NCI-H1436 (cell line): Measurements from ENCODE around the gene HMGCL.
"Not testable (repeated sequence)": the region's sequence is repeated elsewhere in the genome, so short reads cannot be mapped to it uniquely, and the experiment has no call there.

ENCODE experiments used
- DNase-seq: peaks from one replicate; lab custom pipeline; 2025; lab: John Stamatoyannopoulos, UW

Gene HMGCL

DNA sequence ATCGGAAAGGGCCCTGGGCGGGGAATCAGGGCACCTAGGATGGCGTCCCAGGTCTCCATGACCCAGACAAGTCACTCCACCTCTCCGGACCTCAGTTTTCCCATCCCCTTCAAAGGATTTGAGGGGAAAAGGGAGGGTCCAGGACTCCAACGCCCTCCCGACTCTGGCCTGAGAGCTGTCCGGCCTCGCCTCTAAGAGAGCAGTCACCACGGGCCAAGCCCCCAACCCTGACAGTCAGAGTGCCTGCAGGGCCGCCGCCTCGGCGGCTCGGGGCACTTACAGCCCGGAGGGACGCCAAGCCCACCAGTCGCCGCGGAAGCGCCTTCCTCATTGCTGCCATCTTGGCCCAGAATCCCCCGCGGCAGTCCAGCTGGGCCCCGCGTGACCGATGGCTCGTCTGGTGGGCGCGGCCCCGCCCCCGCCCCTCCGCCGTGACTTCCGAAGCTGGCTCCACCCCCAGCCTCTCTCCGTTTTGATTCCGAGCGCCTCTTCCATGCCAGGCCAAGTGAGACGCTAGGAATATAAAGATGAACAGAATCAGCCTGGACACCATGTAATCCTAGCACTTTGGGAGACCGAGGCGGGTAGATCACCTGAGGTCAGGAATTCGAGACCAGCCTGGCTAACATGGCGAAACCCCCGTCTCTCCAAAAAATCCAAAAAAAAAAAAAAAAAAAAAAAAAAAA lies at the start of gene HMGCL:
TSS of gene HMGCL (minus strand) at position 354 of the 686 bp plus-strand sequence. CDS start at position 340, 14 bp downstream.
- peak; percentile 86 for DNase-seq

DNA sequence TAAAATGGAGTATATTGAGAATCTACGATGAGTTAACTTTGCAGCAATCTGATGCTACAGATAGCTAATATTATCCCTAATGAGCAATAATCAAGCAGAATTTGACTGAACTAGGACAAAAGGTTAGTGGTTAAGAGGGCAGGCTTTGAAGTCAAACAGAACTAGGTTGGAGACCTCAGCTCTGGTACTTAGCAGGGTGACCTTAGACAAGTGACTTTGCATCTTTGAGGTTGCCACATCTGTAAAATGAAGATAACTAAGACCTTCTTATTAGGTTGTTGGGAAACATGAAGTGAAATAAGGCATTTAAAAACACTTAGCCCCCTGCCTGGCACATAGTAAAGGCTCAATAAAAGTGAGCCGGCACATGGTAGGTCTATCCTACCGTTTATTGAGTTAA lies 47.2 kb upstream of the HMGCL start:
- no peak for DNase-seq

DNA sequence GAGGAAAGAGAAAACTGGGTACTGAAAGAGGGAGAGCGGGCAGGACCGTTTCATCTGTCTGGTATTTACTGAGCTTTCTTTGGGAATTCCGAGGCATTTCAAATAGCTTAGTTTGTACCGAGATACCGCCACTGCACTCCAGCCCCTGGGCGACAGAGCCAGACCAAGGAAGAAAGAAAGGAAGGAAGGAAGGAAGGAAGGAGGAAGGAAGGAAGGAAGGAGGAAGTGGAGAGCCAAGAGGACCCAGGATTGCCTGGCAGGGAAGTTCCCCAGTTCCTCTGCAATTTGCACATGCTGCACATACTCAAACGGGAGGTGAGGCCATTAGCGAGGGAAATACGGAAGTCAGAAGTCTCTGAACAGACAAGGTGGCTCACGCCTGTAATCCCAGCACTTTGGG lies 43.8 kb upstream of the HMGCL start:
- DNase-seq = no peak

DNA sequence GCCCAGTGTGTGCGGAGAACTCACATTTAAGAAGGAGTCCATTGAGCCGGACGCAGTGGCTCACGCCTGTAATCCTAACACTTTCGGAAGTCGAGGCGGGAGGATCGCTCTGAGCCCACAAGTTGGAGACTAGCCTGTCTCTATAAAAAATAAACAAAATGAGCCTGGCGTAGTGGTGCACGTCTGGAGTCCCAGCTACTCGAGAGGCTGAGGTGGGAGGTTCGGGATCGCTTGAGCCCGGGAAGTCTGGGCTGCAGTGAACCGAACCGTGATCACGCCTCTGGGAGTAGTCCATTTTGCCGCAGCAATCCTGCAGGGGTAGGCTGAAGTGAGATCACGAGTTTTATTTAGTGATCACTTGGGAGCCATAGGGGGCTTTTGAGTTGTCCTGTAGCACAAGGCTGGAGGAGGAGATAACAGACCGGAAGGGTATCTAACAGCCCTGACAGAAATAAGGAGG lies 43.4 kb upstream of the HMGCL start:
- no peak for DNase-seq

DNA sequence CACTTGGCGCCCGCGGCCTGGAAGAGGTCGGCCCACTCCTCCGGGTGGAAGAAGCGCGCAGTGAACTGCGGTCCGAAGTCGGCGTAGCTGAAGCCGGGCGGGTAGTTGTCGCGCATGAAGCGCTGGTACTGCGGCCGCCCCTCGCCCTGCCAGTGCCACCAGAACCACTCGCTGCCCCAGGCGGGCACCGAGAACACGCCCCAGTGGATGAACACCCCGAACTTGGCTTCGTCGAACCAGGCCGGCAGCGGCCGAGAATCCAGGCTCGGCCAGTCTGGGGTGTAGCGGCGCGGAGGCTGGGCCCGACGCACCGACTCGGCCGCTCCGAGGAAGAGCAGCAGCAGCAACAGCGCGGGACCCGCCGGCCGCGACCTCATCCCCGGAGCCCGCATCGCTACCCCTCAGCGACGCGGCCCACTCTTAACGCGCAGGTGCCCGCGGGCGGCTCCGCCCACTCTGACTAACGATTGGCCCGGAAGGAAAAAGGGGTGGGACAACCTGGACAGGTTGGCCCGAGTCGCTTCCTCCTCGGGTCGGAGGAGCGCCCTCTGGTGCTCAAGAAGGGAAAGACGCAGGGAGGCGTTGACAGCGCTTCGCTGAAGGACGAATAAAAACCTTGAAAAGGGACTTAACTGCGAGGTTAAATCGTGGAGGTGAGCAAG lies 42.8 kb upstream of the HMGCL start, which contains the start of gene FUCA1:
TSS of gene FUCA1 (minus strand) at position 396 of the 662 bp plus-strand sequence. CDS start at position 392, 4 bp downstream.
- DNase-seq = peak; percentile 94

DNA sequence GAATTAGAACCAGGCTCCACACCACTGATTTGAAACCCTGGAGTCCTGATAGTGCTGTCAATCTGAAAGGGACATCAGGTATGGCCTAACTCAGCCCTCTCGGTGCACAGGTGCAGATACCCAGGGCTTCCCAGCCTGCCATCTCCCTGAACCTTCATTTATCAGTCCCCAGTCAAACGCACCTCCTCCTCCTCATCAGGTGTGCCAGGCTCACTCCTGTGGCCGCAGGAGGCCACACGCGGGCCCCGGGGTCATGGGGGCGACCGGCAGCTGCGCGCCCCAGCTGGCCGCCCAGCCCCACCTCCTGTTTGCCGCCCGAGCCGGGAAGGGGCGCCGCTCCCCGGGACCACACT lies 42.3 kb upstream of the HMGCL start:
- DNase-seq = no peak

DNA sequence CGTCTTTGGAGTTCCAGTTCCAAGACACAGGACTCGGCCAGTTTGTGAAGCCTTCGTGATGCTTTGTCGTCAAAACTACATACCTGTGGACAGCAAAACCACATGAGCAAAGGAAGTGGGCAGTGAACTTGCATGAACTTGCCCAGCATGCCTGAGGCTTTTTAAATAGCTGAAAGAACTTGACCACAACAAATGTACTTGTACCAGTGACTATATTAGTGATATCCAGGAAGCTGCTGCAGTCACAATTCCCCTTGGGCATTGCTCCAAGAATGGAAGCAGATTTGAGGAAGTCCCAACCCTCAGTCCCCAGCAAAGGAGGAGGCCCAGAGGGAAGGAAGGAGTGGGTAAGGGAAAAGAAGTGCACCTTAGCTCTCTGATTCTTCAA lies 40.3 kb upstream of the HMGCL start:
- no peak for DNase-seq

DNA sequence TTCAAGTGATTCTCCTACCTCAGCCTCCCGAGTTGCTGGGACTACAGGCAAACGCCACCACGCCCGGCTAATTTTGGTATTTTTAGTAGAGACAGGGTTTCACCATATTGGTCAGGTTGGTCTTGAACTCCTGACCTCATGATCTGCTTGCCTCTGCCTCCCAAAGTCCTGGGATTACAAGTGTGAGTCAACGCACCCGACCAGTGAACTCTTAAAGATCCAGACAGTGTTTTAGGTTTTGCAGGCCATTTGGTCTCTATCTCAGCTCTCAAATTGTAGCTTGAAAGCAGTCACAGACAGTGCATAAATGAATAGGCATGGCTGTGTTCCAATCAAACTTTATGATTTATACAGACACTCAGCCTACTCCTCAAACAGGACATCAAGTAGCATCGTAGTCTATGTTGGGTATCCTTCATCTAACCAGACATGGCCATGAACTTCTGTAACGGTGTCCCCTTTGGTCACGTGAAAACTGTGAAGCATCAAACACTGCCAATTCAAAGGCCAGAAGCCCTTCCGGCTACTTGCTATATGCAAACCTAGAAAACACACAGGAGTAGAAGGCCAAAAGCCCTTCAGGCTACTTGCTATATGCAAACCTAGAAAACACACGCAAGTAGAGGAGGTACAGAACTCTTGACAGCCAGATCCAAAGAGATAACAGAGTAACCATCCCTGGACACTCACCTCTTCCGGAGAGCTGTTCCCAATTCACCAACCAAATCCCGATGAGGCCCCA lies 39.7 kb upstream of the HMGCL start:
- no peak for DNase-seq

DNA sequence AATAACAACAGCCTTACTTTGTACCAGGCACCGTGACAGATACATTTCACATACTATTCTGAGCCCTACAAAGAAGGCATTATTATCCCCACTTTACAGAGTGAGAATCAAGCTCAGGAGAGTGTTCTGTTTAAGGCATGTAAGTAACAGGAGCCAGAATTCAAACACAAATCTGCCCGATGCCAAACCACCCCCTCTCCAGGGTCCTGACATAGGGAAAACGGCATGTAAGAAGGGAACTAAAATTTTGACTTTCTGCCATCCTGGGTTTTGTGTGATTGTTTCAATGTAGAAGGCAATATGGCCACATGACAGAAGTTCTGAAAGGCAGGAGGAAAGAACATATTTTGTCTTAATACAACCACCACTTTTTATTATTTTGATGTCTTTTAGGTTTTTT lies 37.4 kb upstream of the HMGCL start:
- no peak for DNase-seq

DNA sequence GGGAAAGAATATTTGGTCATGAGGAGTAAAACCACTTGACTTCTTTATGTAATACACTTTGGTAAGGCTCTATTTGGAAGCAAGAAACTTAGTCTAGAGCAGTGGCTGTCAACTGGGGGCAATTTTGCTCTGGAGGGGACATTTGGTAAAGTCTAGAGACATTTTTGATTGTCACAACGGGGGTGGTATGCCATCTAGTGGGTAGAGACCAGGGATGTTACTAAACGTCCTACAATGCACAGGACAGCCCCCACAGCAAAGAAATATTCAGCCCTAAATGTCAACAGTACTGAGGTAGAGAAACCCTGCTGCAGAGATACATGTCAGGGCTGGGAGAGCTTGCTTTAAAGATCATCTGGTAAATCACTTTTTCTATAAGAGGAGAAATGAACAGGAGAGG lies 29.3 kb upstream of the HMGCL start:
- DNase-seq = no peak

DNA sequence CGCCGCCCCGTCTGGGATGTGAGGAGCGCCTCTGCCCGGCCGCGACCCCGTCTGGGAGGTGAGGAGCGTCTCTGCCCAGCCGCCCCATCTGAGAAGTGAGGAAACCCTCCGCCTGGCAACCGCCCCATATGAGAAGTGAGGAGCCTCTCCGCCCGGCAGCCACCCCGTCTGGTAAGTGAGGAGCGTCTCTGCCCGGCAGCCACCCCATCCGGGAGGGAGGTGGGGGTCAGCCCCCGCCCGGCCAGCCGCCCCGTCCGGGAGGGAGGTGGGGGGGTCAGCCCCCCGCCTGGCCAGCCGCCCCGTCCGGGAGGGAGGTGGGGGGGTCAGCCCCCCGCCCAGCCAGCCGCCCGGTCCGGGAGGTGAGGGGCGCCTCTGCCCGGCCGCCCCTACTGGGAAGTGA lies 27.9 kb upstream of the HMGCL start:
- not testable (repeated sequence) for DNase-seq

DNA sequence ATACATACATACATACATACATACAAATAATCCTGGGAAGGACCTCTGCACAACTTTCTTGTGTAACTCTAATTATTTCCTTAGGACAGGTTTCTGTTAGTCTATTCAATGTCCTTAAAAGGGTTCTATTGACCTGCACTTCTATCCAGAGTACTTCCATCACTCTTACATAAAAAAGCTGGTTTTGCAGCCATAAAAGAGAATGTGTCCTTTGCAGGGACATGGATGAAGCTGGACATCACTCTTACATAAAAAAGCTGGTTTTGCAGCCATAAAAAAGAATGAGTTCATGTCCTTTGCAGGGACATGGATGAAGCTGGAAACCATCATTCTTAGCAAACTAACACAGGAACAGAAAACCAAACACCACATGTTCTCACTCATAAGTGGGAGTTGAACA lies 26.2 kb upstream of the HMGCL start:
- DNase-seq = not testable (repeated sequence)

DNA sequence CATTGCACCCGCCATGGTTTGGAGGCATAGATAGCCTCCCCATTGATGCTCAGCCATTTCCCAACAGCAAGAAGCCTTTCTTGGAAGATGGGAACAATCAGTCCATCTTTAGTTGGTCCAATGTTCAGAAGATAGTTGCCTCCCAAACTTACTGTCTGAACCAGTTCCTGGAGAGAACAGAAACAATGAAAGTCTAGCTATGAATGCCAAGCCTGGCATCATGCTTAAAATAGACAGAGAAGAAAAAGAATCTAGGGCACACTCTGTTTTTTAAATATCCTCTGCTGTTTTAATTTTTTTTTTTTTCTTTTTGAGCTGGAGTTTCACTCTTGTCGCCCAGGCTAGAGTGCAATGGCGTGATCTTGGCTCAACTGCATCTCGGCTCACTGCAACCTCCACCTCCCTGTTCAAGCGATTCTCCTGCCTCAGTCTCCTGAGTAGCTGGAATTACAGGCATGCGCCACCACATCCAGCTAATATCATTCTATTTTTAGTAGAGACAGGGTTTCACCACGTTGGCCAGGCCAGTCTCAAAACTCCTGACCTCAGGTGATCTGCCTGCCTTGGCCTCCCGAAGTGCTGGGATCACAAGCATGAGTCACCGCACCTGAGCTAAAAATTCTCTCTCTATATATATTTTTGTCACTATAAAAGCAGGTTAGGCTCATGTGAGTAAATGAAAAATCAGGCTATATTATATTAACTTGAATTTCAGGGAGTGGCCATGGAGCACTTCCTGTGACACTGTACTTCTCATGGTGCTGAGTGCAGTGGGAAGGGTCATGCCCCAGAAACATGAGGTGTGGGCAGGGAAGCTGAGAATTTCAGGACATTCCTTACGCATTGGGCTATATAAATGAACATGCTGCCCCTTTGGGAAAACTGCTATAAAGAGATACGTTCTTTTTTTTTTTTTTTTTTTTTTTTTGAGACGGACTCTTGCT lies 23.7 kb upstream of the HMGCL start:
- no peak for DNase-seq

DNA sequence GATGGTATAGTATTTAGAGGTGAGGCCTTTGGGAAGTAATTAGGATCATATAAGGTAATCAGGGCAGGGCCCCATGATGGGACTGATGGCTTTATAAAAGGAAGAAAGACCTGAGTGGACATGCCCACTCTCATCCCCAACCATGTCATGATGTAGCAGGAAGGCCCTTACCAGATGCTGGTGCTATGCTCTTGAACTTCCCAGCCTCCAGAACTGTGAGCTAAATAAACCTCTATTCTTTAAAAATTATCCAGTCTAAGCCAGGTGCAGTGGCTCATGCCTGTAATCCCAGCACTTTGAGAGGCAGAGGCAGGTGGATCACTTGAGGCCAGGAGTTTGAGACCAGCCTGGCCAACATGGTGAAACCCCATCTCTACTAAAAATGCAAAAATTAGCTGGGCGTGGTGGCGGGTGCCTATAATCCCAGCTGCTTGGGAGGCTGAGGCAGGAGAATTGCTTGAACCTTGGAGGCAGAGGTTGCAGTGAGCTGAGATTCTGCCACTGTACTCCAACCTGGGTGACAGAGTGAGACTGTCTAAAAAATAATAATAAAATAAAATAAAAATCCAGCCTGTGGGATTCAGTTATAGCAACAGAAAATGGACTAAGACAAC lies 22.4 kb upstream of the HMGCL start:
- DNase-seq = not testable (repeated sequence)

DNA sequence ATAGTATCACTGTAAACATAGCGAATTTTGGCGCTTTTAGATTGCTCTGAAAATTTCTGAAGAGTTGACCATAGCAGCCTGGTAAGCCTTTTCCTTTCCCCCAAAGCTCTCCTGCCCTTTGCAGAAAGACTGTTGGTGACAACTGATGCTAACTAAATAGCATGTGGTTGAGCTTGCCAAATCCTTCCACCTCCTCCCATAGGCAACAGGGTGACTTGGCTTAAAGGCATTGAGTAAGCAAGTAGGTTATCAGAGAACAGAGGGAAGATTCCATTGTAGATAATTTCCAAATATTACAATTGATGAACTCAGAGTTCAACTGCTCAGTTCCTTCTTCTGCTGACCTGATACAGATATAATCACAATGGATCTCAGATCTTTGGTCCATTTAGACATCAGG lies 19.9 kb upstream of the HMGCL start:
- no peak for DNase-seq

DNA sequence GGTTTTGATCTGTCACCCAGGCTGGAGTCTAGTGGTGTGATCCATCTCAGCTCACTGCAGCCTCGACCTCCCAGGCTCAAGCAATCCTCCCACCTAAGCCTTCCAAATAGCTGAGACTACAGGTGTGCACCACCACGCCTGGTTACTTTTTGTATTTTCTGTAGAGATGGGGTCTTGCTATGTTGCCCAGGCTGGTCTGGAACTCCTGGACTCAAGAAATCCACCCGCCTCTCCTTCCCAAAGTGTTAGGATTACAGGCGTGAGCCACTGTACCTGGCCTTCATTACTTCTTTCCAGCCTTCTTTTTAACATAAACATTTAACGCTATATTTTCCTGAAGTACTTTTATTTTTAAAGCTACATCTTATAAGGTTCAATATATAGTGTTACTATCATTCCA lies 18.4 kb upstream of the HMGCL start:
- no peak for DNase-seq

DNA sequence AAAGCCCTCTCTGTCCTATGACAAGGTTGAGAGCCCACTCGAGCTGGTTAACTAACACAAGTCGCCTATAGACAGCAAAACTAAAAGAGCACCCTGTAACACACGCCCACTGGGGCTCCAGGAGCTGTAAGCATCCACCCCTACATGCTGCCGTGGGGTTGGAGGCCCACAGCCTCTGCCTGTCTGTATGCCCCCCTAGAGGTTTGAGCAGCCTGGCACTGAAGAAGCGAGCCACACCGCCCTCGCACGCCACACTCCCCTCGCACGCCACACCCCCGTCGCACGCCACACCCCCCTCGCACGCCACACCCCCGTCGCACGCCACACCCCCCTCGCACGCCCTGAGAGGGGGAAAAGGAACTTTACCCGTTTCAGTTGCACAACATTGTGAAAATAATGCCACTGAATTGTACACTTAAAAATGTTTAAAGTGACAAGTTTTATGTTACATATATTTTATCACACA lies 13.2 kb upstream of the HMGCL start:
- DNase-seq = peak; percentile 56

DNA sequence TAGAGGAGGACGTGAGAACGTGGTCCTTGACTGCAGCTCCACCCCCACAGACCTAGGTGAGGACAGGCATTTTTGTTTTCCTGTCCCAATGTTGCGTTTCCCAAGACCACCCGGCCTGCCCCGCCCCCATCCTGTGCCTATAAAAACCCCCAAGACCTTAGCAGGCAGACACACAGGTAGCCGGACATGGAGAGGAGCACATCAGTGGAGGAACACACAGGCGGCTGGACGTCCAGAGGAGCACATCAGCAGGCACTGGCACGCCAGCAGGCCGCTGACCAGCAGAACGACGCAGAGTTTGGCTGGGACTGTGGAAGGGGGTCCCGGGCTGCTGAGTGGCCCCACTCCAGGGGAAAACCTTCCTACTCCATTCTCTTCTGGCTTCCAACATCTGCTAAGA lies 12.7 kb upstream of the HMGCL start:
- no peak for DNase-seq

DNA sequence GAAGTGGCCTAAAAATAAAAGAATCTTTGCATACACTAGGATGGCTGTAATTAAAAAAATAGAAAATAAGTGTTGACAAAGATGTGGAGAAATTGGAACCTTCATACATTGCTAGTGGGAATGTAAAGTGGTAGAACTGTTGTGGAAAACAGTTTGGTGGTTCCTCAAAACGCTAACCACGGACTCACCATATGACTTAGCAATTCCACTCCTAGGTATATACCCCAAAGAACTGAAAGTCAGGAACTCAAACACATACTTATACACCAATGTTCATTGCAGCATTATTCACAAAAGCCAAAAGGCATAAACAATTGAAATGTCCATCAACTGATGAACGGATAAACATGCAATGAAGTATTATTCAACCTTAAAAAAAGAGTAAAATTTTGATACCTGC lies 10.8 kb upstream of the HMGCL start:
- no peak for DNase-seq

DNA sequence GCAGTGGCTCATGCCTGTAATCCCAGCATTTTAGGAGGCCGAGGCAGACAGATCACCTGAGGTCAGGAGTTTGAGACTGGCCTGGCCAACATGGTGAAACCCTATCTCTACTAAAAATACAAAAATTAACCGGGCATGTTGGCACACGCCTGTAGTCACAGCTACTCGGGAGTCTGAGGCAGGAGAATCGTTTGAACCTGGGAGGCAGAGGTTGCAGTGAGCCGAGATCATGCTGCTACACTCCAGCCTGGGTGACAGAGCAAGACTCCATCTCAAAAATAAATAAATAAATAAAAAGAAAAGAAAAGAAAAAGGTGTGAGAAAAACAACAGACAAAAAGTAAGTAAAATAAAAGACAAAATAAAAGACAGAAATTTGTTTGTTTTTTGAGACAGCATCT lies 8.9 kb upstream of the HMGCL start:
- not testable (repeated sequence) for DNase-seq

DNA sequence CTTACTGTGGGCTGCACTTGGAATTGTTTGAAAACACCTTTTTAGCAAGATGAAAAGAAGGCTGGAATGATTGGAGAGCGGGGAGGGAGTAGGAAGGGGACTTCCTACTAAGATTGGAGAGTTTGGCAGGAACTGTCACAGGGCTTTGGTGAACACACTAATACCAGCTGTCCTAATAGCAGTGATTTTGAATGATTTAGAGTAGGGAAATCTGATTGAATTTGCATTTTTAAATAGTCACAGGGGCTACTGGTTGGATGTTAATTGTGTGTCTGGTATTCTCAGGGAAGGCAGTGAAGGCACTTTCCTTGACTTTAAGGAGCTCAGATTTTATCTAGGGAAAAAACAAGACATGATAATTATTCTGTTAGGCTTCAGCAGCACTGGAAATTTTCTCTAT lies 2.5 kb upstream of the HMGCL start:
- DNase-seq = no peak
